GM19324 (cell line): ENCODE data around the gene SPNS3.

ENCODE experiments used
- ATAC-seq: cut with Tn5 transposase; IDR thresholded peaks from one replicate; pipeline ENCODE4 v1.9.1; 2021; ENCODE audit warnings: mild to moderate bottlenecking, moderate library complexity; ENCODE audit not compliant: unreplicated experiment, low FRiP score

SPNS3 gene

GRCh38 chr17:4485676-4486646 is 52.2 kb downstream of the SPNS3 start:
- ATAC-seq = no peak

- no peak for ATAC-seq
Measured at GRCh38 chr17:4487296-4487695, 53.6 kb downstream of the SPNS3 start.

GRCh38 chr17:4487820-4488716 is 54.3 kb downstream of the SPNS3 start:
- no peak for ATAC-seq

GRCh38 chr17:4488989-4489595 is 55.4 kb downstream of the SPNS3 start:
- no peak for ATAC-seq

GRCh38 chr17:4490109-4490591 is 56.4 kb downstream of the SPNS3 start:
- ATAC-seq = no peak

- ATAC-seq = no peak
Measured at GRCh38 chr17:4490637-4491061, 56.9 kb downstream of the SPNS3 start.

- no peak for ATAC-seq
Measured at GRCh38 chr17:4492721-4493561, 59.2 kb downstream of the SPNS3 start.

- ATAC-seq = no peak
Measured at GRCh38 chr17:4497101-4497824, 63.5 kb downstream of the SPNS3 start.

GRCh38 chr17:4498461-4499397 is 65.0 kb downstream of the SPNS3 start, which contains the start of gene SPNS2:
TSS of gene SPNS2 (plus strand) at chr17:4498881. CDS start at chr17:4499048, 167 bp downstream.
- ATAC-seq = peak; percentile 64

GRCh38 chr17:4499431-4500190 is 65.9 kb downstream of the SPNS3 start:
- no peak for ATAC-seq

GRCh38 chr17:4500191-4500571 is 66.4 kb downstream of the SPNS3 start:
- no peak for ATAC-seq

GRCh38 chr17:4501295-4501949 is 67.7 kb downstream of the SPNS3 start:
- no peak for ATAC-seq

- ATAC-seq = no peak
Measured at GRCh38 chr17:4502466-4503154, 68.9 kb downstream of the SPNS3 start.

- no peak for ATAC-seq
Measured at GRCh38 chr17:4503283-4504025, 69.7 kb downstream of the SPNS3 start.

GRCh38 chr17:4504188-4504587 is 70.4 kb downstream of the SPNS3 start:
- ATAC-seq = no peak
